K562 (cell line): ENCODE results near the gene IGF2BP3. TPM values are rescaled to one million over a fixed set of nuclear protein-coding genes. Genes with fewer than 3 reads are reported as not detected.

Source experiments
- ATAC-seq: fragments of 200-7000 bp; cut with Tn5 transposase; 3 replicates; pipeline ENCODE4 v1.9.1; 2020; ENCODE audit warnings: moderate library complexity
- BruUV-seq: library from RNA; stranded (reverse); fragments of 400-500 nt; replicated peaks from 2 replicates; lab custom pipeline; 2021; lab: Mats Ljungman, UMichigan
- CTCF ChIA-PET: fragments of 300-600 bp; formaldehyde crosslinking; extraction: SDS; loops from one replicate; lab custom pipeline; 2021; ENCODE audit warnings: low intra/inter-chr PET ratio; lab: Yijun Ruan, JAX
- POLR2A ChIA-PET: fragments of 300-600, 350-650 bp; sonication (Branson Sonifier 250); formaldehyde crosslinking; extraction: SDS; loops from one replicate; lab custom pipeline; 2021; ENCODE audit warnings: antibody characterized with exemption, inconsistent platforms; lab: Yijun Ruan, JAX
- DNase-seq, 4 experiments: peaks; one replicate each; pipeline versions ENCODE4 v3.0.0 to v3.0.0-alpha.2; 2011 to 2018; ENCODE audit warnings: low spot score in 3 of 4, mixed read lengths in 3 of 4; ENCODE audit errors: extremely low read depth in 1 of 4
- FAIRE-seq: peaks from 2 replicates; lab custom pipeline; 2011; peaks lifted over from hg19 to GRCh38; lab: Jason Lieb, UNC
- H2AFZ ChIP-seq: 2 replicates; pipeline ENCODE4 v1.6.0; 2011; ENCODE audit warnings: low read depth, low read length, control low read depth, inconsistent platforms
- H3K27ac ChIP-seq: fragments of 200-600 bp; 3 replicates; pipeline ENCODE4 v1.8.0; 2011; ENCODE audit warnings: low read depth, mild to moderate bottlenecking, control low read depth, inconsistent platforms, low read length, moderate library complexity, mixed read lengths; ENCODE audit errors: extremely low read depth
- H3K27me3 ChIP-seq, 2 experiments: fragments of 300-600 bp in 1 of 2; 2 replicates in 1 of 2; 3 replicates in 1 of 2; pipeline versions ENCODE4 v1.6.0 to v1.8.0; 2011; ENCODE audit warnings: inconsistent platforms in 2 of 2, low read length in 2 of 2, mild to moderate bottlenecking in 1 of 2, mixed read lengths in 1 of 2, moderate library complexity in 1 of 2; ENCODE audit not compliant: control insufficient read depth in 2 of 2, insufficient read depth in 2 of 2
- H3K36me3 ChIP-seq: fragments of 300-600 bp; 3 replicates; pipeline ENCODE4 v1.8.0; 2011; ENCODE audit warnings: mild to moderate bottlenecking, low read length, inconsistent platforms; ENCODE audit not compliant: control insufficient read depth, insufficient read depth
- H3K4me1 ChIP-seq, 2 experiments: fragments of 200-600 bp in 1 of 2; replicated peaks in 1 of 2; 2 replicates in 1 of 2; 3 replicates in 1 of 2; pipeline versions ENCODE4 v1.5.1 to v1.8.0; 2011; ENCODE audit warnings: inconsistent platforms in 2 of 2, low read length in 2 of 2, mild to moderate bottlenecking in 1 of 2, mixed read lengths in 1 of 2, moderate library complexity in 1 of 2; ENCODE audit not compliant: control insufficient read depth in 2 of 2, insufficient read depth in 2 of 2
- H3K4me2 ChIP-seq: 2 replicates; pipeline ENCODE4 v1.6.1; 2011; ENCODE audit warnings: low read length, control low read depth, inconsistent platforms, mixed read lengths; ENCODE audit not compliant: insufficient read depth
- H3K4me3 ChIP-seq: fragments of 200-600 bp; sonication (generic), shearing (Covaris generic); 2 replicates; pipeline ENCODE4 v1.5.1; 2016; ENCODE audit warnings: control low read depth, inconsistent platforms
- H3K79me2 ChIP-seq: fragments of 200-600 bp; 3 replicates; pipeline ENCODE4 v1.8.0; 2011; ENCODE audit warnings: low read length, inconsistent platforms; ENCODE audit not compliant: control insufficient read depth, insufficient read depth
- H3K9ac ChIP-seq, 2 experiments: 2 replicates each; pipeline versions ENCODE4 v1.6.0 to v1.6.1; 2011; ENCODE audit warnings: low read depth in 2 of 2, low read length in 2 of 2, control low read depth in 1 of 2, inconsistent platforms in 1 of 2, mild to moderate bottlenecking in 1 of 2, mixed read lengths in 1 of 2; ENCODE audit not compliant: insufficient read depth in 1 of 2
- H3K9me1 ChIP-seq: one replicate; pipeline ENCODE4 v1.6.0; 2011; ENCODE audit warnings: inconsistent platforms, mild to moderate bottlenecking, low read length, moderate library complexity; ENCODE audit not compliant: control insufficient read depth, insufficient read depth
- H3K9me3 ChIP-seq: replicated peaks from 2 replicates; pipeline ENCODE4 v1.5.1; 2011; ENCODE audit warnings: low read depth, low read length, inconsistent platforms; ENCODE audit not compliant: control insufficient read depth, insufficient read depth
- H4K20me1 ChIP-seq: replicated peaks from 2 replicates; pipeline ENCODE4 v1.6.1; 2011; ENCODE audit warnings: low read length, inconsistent platforms, mixed read lengths; ENCODE audit not compliant: control insufficient read depth, insufficient read depth
- ATF2 ChIP-seq: sonication (generic); formaldehyde crosslinking; IDR thresholded peaks from 2 replicates; pipeline ENCODE4 v1.8.1; 2022; ENCODE audit warnings: missing genetic modification reagents
- BCL6 ChIP-seq: fragments of 250-450 bp; sonication (Bioruptor Pico); IDR thresholded peaks from 2 replicates; pipeline ENCODE4 v1.4.0; 2020
- ELK1 ChIP-seq: sonication (generic); formaldehyde crosslinking; IDR thresholded peaks from 2 replicates; pipeline ENCODE4 v1.8.1; 2022; ENCODE audit warnings: missing genetic modification reagents
- HDGF ChIP-seq: fragments of 450-650 bp; IDR thresholded peaks from 2 replicates; pipeline ENCODE4 v1.6.1; 2016
- KAT2B ChIP-seq: IDR thresholded peaks from one replicate; pipeline ENCODE4 v1.6.1; 2012; ENCODE audit warnings: low read depth, mild to moderate bottlenecking, control low read depth, inconsistent platforms, low read length, moderate library complexity
- MYNN ChIP-seq, 2 experiments: sonication (generic); formaldehyde crosslinking in 1 of 2; IDR thresholded peaks; 2 replicates each; pipeline versions ENCODE4 v1.5.0 to v1.6.1; 2016 to 2020; ENCODE audit warnings: antibody characterized with exemption in 1 of 2, missing genetic modification reagents in 1 of 2
- NR3C1 ChIP-seq: sonication (generic); formaldehyde crosslinking; IDR thresholded peaks from 2 replicates; pipeline ENCODE4 v1.8.1; 2022; ENCODE audit warnings: missing genetic modification reagents
- RBM14 ChIP-seq: fragments of 200-400 bp; formaldehyde crosslinking; IDR thresholded peaks from 2 replicates; pipeline ENCODE4 v1.6.1; 2018; ENCODE audit warnings: low read depth, mild to moderate bottlenecking, low read length, moderate library complexity, borderline replicate concordance; ENCODE audit not compliant: insufficient read depth
- SMAD4 ChIP-seq: fragments of 250-450 bp; sonication (Bioruptor Pico); conservative IDR thresholded peaks from 2 replicates; pipeline ENCODE4 v1.8.0; 2021; ENCODE audit warnings: inconsistent platforms, mild to moderate bottlenecking, moderate library complexity
- ZNF121 ChIP-seq: sonication (generic); formaldehyde crosslinking; conservative IDR thresholded peaks from 2 replicates; pipeline ENCODE4 v1.8.0; 2022; ENCODE audit warnings: missing genetic modification reagents
- ZNF354B ChIP-seq: fragments of 250-450 bp; sonication (Bioruptor Pico); IDR thresholded peaks from 2 replicates; pipeline ENCODE4 v1.4.0; 2020
- ZNF445 ChIP-seq: fragments of 250-450 bp; sonication (Bioruptor Pico); IDR thresholded peaks from 2 replicates; pipeline ENCODE4 v1.4.0; 2020; ENCODE audit warnings: low read depth, mild to moderate bottlenecking, moderate library complexity
- ZNF507 ChIP-seq: conservative IDR thresholded peaks from 2 replicates; pipeline ENCODE4 v1.6.1; 2017; ENCODE audit warnings: missing genetic modification characterization, missing compliant biosample characterization
- ZNF644 ChIP-seq: fragments of 200-800 bp; sonication (Bioruptor generic); IDR thresholded peaks from 2 replicates; pipeline ENCODE4 v1.6.1; 2016; ENCODE audit warnings: low read depth, missing genetic modification characterization, missing compliant biosample characterization
- WGBS: fragments of 100-300 bp; shearing (Covaris generic); methylation state at CpG from one replicate; pipeline ENCODE4 v1.1.6; 2016; ENCODE audit warnings: low coverage, mixed read lengths; ENCODE audit not compliant: insufficient coverage; ENCODE audit errors: missing lambda C conversion rate; 5-methylcytosine and 5-hydroxymethylcytosine counted together
- in situ Hi-C: fragments of 300-500 bp; cut with MboI; formaldehyde crosslinking; loops from 4 replicates; pipeline ENCODE4 v1.15.0; 2018; ENCODE audit warnings: inconsistent platforms, mixed read lengths
- intact Hi-C: fragments of 100-400 bp; cut with micrococcal nuclease; formaldehyde crosslinking; loops from 2 replicates; pipeline ENCODE4 v1.14.2; 2022
- polyA plus RNA-seq, 8 experiments: library from polyadenylated mRNA; depleted of rRNA in 4 of 8; stranded (reverse) in 5 of 8; unstranded in 3 of 8; fragments of >200 nt; fragmentation: Nextera tagmentation in 2 of 8; fragmentation: Illumina TruSeq in 1 of 8; extraction: Ambion mirVana in 2 of 8; extraction: Trizol in 1 of 8; gene quantifications; 2 replicates each; pipeline versions ENCODE4 v1.2.1 to v1.2.3, GENCODE V29; 2011 to 2014; ENCODE audit warnings: inconsistent platforms in 1 of 8, missing spikeins in 1 of 8
- total RNA-seq, 7 experiments: library from RNA; depleted of rRNA in 6 of 7; stranded (reverse); fragments of >200 nt in 6 of 7; fragmentation: Illumina TruSeq in 2 of 7; extraction: Trizol in 2 of 7; gene quantifications; 2 replicates each; pipeline versions ENCODE4 v1.2.1 to v1.2.3, GENCODE V29; 2011 to 2021; ENCODE audit warnings: low replicate concordance in 1 of 7

IGF2BP3 gene
- total and polyA plus RNA-seq, 9 of the 15 experiments (the other 6 are each of a cell fraction or from before 2014, with no cell fraction given) = 8.4 to 88.1 (median 61.2) TPM

GRCh38 chr7:23404546-23405239, 65.6 kb downstream of the IGF2BP3 start:
- peaks cover 9% of the 10 kb centered on the region; the same call in 2 of the 3 replicates for H3K79me2 ChIP-seq
- peaks cover 84% of the 10 kb centered on the region for H3K36me3 ChIP-seq
- H2AFZ ChIP-seq = no peak overlapping the region
- H3K27me3 ChIP-seq = no peaks in the 10 kb centered on the region
- H3K4me3 ChIP-seq = no peak overlapping the region
- H3K9ac ChIP-seq = no peak overlapping the region
- H3K4me2 ChIP-seq = no peak overlapping the region
- 97% methylated on average over 3 of the region's 3 CpGs for WGBS
- no peak overlapping the region for H3K27ac ChIP-seq
- TF ChIP-seq ATF2 (no peak), ZNF644 (tag) (no peak), ZNF354B (CRISPR knock-in tag) (no peak), ZNF121 (no peak), ZNF507 (tag) (no peak), SMAD4 (no peak), ZNF445 (no peak), HDGF (no peak), RBM14 (no peak), ELK1 (CRISPR knock-in tag) (no peak), NR3C1 (CRISPR knock-in tag) (no peak), BCL6 (CRISPR knock-in tag) (no peak), KAT2B (no peak), MYNN (IDR thresholded peaks at IDR 0.05) (no peak), MYNN (CRISPR knock-in tag; IDR thresholded peaks at IDR 0.05) (no peak)
- intact Hi-C loops = no loop called here
- in situ Hi-C loops = no loop called here
- no peaks in the 10 kb centered on the region for H4K20me1 ChIP-seq
- ChIA-PET CTCF (no interaction called here), POLR2A (no interaction called here)
- DNase-seq (no peak), FAIRE-seq (no peak), ATAC-seq (no peak)
- H3K4me1 ChIP-seq = no peaks in the 10 kb centered on the region
- H3K9me3 ChIP-seq = peaks cover 2% of the 10 kb centered on the region; the same call in 1 of the 2 replicates
- no TSS peak for BruUV-seq
- H3K9me1 ChIP-seq = no peaks in the 10 kb centered on the region
